A549 treated with DMSO at 1 μM for 4 hours (cell line): ENCODE data around the gene C1orf74. TPM values are rescaled to one million over a fixed set of nuclear protein-coding genes. Genes with fewer than 3 reads are reported as not detected.

ENCODE experiments used
- total RNA-seq: library from RNA; stranded (reverse); fragments of 200-300 nt; extraction: Qiagen RNA extraction; gene quantifications from 5 replicates; pipeline ENCODE4 v1.2.3, GENCODE V29; 2022; ENCODE audit warnings: low read depth

Gene C1orf74
- total RNA-seq = 1.3 to 2.1 TPM (median 1.8 TPM) in 5 replicates

DNA sequence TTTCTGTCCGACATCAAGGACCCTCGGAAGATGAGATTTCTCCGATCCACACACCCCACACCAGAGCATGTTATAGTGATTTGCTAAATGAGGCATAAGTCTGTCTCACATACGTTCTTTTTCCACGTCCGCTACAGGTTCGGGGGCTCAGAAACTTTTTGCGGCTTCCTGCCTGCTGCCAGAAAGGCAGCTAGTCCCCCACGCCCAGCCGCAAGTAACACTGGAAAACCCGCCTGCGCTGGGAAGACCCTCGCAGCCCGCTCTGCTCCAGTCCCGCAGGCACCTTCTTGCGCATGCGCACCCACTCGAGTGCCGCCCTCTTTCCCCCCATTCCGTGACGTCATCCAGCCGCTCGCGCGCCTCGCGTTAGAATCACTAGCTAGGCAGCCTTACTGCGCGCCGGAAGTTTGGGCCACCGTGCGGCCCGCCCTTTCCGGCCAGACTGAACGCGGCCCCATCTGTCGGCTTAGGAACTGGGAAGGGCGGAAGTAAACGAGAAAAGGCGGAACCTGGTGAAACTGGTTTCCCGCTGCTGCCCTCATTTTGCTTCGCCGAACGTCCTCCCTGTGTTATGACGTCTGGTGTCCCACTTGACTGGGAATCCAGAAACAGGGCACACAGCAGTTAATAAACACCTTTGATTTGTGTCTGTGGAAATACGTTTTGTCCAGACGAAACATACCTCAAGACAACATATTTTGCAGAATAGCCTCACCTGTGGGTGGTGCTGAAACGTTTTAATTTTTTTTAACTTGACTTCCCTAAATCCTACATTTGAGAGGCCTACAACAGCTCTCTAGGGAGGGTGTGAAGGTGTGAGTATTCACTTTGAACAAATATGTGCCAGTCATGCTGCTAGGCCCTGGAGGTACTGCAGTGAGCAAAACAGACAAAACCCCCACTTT lies at the start of gene C1orf74:
Gene C1orf74, minus strand, starts transcription at position 295 of the 905 bp plus-strand sequence. CDS start 925 bp downstream, outside the sequence.

DNA sequence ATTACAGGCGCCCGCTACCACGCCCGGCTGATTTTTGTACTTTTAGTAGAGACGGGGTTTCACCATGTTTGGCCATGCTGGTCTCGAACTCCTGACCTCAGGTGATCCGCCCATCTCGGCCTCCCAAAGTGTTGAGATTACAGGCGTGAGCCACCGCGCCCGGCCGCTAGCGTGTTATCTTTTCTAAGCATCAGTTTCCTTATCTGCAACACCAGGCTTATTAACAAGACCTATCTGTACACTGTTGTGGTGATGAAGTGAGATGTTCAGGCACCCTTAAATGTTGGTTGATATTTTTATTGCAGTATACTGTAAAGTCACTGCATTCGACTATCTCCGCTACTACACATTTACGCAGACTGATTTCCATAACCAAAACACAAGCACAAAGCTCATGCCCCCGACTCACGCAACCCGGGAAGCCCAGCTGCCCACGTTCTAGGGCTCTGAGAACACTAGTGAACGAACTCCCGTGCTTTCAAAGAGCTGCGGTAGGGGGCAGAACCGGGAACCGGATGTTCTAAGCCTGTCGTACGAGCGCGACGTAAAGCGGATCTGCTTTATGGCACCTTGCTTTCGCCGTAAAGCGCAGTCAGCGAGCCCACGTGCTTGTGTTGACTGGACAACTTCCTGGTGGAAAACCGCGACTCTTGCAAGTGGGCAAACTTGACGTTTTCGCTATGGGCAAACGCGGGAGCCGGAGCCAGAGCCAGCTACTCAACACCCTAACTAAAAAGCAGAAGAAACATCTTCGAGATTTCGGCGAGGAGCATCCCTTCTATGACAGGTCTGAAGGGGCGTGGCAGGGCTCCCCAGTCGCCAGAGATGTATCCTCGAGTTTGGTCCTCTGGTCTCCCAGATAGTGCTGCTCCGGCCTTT lies 43.3 kb upstream of the C1orf74 start, which contains the start of gene UTP25:
Gene UTP25, plus strand, starts transcription at position 589 of the 879 bp plus-strand sequence. Its CDS starts 92 bp downstream, at position 681.

DNA sequence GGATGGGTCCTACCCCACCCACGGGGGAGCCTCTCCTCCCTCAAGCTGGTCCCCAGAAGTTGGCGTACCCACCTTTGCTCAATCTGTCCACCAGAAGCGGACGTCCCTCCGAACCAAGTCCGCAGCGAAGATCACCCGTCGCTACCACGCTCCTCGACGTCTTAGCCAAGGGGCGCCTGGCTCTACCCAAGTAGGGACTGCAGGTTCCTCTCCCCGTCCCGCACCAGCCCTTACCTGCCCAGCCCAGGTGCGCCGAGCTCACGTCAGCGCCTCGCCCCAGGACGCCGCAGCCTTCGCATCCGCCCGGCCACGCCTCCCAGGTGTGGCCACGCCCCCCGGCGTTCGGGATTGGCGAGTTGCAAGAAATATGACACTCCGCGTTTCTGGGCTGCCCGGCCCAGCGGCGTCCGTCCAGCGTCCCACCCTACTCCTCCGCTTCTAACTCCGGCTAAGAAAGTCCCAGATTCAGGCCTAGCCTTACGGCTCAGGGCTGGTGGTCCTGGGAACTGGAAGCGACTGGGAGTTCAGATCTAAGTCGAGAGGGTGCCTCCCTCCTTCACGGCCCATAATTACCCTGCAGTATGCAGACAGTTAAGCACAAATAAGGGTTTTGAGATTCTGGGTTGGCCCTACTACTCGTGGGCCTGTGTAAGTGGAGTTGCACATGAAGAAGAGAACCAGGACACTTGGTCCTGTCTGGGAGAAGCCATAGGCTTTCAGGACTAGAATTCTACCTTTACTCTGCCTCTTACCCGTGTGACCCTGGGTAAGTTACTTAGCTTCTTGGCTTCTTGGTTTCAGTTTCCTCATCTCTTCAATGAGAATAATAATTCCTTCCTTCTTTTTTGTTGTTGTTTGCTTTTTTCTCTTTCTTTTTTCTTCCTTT lies 21.8 kb upstream of the C1orf74 start, which contains the start of gene IRF6:
Gene IRF6, minus strand, starts transcription at position 268 of the 886 bp plus-strand sequence. CDS start 4,729 bp downstream, outside the sequence.

DNA sequence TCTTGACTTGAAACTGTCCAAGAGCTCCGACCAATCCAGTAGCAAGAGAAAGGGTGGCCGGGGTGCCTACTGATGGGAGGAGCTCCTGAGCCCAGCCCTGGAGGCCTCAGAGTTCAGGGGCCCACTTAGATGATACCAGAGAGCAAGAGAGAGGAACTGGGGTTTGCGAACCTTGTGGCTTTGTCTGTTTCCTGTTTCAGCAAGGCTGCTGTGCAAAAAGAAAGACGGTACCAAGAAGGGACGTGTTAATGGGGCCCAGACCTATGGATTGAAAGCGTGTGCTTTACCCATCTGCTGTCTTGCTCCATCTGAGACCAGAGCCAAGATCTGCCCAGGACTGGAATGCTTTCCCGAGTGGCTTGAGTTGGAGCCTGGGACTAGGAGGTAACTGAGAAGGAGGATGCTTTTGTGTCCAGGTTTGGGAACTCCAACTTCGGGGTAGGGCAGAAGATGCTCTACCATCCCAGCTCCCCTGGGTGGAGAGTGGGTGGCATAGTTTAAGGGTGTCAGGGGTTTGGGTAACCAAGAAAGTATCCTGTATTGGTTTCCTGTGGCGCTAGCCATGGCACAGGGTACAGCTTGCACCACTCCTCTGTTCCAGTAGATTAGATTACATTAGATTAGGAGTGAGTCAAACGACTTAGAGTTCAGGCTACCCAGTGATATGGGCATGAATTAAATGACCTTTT lies 28.3 kb downstream of the C1orf74 start, which contains the start of gene TRAF3IP3:
Gene TRAF3IP3, plus strand, starts transcription at position 128 of the 689 bp plus-strand sequence. CDS start 3,987 bp downstream, outside the sequence.

Other genes with a start within 250 kb of the C1orf74 start
- 0.16 to 0.51 TPM (median 0.24 TPM) in 5 replicates for gene CAMK1G, start 200.8 kb downstream of the C1orf74 start, total RNA-seq
- 19.0 to 25.5 TPM (median 22.6 TPM) in 5 replicates for gene LAMB3, start 132.1 kb downstream of the C1orf74 start, total RNA-seq
- gene G0S2, start 109.1 kb downstream of the C1orf74 start, total RNA-seq = 2.4 to 4.1 TPM (median 3.1 TPM) in 5 replicates
- not detected in 5 replicates for gene HSD11B1, start 79.7 kb downstream of the C1orf74 start, total RNA-seq
- gene TRAF3IP3, start 28.5 kb downstream of the C1orf74 start, total RNA-seq = not detected in 5 replicates
- 0.06 to 0.38 TPM (median 0.13 TPM) in 5 replicates for gene IRF6, start 21.6 kb upstream of the C1orf74 start, total RNA-seq
- 11.6 to 14.1 TPM (median 13.3 TPM) in 5 replicates for gene UTP25, start 43.4 kb upstream of the C1orf74 start, total RNA-seq
- gene SYT14, start 153.7 kb upstream of the C1orf74 start, total RNA-seq = 0.05 to 0.11 TPM (median 0.06 TPM) in 5 replicates